ENCODE results near the gene DCAF5. TPM values are rescaled to one million over a fixed set of nuclear protein-coding genes. Genes with fewer than 3 reads are reported as not detected.

DCAF5 gene
- total and polyA plus RNA-seq, 2 donors (not counting 1 experiment from before 2014, with no cell fraction given) = 62.2 to 65.5 TPM

GRCh38 chr14:69054030-69054429 lies 98.9 kb downstream of the DCAF5 start:
- ATAC-seq (ENCODE audit: low read depth) (no peak), DNase-seq (no peak)
- Histone ChIP-seq H3K79me2 (ENCODE audit: control insufficient read depth, insufficient read depth, low read length) (no peaks in the 10 kb centered on the region), H4K20me1 (ENCODE audit: control insufficient read depth, insufficient read depth, low read length, poor library complexity, severe bottlenecking) (peaks cover 5% of the 10 kb centered on the region), H3K4me2 (replicated peaks; ENCODE audit: low read depth, low read length, poor library complexity, severe bottlenecking) (no peak overlapping the region), H3K27ac (ENCODE audit: low read length in 2 of 2) (no peak overlapping the region), H2AFZ (ENCODE audit: insufficient read depth, low read depth, low read length, poor library complexity, severe bottlenecking) (no peak overlapping the region), H3K9ac (ENCODE audit: low read length) (no peak overlapping the region), H3K36me3 (replicated peaks in 1 of 2; ENCODE audit: control extremely low read depth in 1 of 2, control insufficient read depth in 1 of 2, extremely low read depth in 1 of 2, insufficient read depth in 2 of 2, low read length in 1 of 2) (peaks cover 0 to 59% of the 10 kb centered on the region in 2 experiments), H3K27me3 (replicated peaks in 1 of 4; ENCODE audit: control extremely low read depth in 1 of 4, control insufficient read depth in 3 of 4, insufficient read depth in 4 of 4, low read length in 3 of 4) (no peaks in the 10 kb centered on the region), H3K9me3 (ENCODE audit: control extremely low read depth in 1 of 3, control insufficient read depth in 2 of 3, insufficient read depth in 1 of 3, low read length in 2 of 3) (no peaks in the 10 kb centered on the region), H3K4me3 (ENCODE audit: control extremely low read depth in 1 of 5, extremely low read depth in 1 of 5, insufficient read depth in 1 of 5, low read depth in 2 of 5, low read length in 4 of 5) (no peak overlapping the region), H3K4me1 (ENCODE audit: control insufficient read depth in 2 of 2, insufficient read depth in 2 of 2, low read length in 2 of 2) (peaks cover 0 to 3% of the 10 kb centered on the region in 2 donors)
- WGBS (ENCODE audit: insufficient coverage) = 94% methylated on average over 11 of the region's 11 CpGs
- ChIA-PET POLR2A (no interaction called here), CTCF (no interaction called here)
- H3K27me3 Mint-ChIP-seq = no peaks in the 10 kb centered on the region
- H3K4me1 Mint-ChIP-seq = peaks cover 13% of the 10 kb centered on the region
- no peak overlapping the region for H3K27ac Mint-ChIP-seq
- intact Hi-C loops (cut with micrococcal nuclease) = no loop called here
- no peak overlapping the region for H3K4me3 Mint-ChIP-seq
- TF ChIP-seq, protein P1, sequence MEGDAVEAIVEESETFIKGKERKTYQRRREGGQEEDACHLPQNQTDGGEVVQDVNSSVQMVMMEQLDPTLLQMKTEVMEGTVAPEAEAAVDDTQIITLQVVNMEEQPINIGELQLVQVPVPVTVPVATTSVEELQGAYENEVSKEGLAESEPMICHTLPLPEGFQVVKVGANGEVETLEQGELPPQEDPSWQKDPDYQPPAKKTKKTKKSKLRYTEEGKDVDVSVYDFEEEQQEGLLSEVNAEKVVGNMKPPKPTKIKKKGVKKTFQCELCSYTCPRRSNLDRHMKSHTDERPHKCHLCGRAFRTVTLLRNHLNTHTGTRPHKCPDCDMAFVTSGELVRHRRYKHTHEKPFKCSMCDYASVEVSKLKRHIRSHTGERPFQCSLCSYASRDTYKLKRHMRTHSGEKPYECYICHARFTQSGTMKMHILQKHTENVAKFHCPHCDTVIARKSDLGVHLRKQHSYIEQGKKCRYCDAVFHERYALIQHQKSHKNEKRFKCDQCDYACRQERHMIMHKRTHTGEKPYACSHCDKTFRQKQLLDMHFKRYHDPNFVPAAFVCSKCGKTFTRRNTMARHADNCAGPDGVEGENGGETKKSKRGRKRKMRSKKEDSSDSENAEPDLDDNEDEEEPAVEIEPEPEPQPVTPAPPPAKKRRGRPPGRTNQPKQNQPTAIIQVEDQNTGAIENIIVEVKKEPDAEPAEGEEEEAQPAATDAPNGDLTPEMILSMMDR (IDR thresholded peaks at IDR 0.05) = no peak
- TF ChIP-seq EZH2 (IDR thresholded peaks at IDR 0.05; ENCODE audit: borderline replicate concordance, insufficient read depth, low read depth, low read length, poor library complexity, severe bottlenecking) = no peak
- H3K9me3 Mint-ChIP-seq (ENCODE audit: insufficient read depth) = no peaks in the 10 kb centered on the region

DNA sequence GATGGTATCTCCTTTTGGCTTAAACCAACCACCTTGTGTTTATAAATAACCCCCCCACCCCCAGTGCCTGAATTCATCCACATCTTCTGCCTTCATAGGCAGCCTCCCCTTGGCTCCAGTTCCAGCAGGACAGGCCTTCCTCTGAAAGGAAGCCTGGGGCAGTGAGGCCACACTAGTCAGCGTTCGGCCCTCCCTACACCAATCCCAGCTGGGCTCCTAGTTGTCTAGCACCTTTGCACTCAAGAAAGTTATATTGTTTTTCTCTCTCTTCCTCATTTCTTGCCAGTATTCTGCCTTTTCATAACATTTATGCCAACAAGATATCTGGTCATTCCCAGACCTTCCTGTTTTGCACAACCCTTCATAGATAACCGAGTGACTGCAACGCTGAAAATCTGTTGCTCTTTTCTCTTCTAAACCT lies 100.7 kb downstream of the DCAF5 start:
- DNase-seq (no peak), ATAC-seq (ENCODE audit: low read depth) (no peak)
- Histone ChIP-seq H3K27ac (ENCODE audit: low read length in 2 of 2) (no peak overlapping the region), H3K4me3 (ENCODE audit: control extremely low read depth in 1 of 5, extremely low read depth in 1 of 5, insufficient read depth in 1 of 5, low read depth in 2 of 5, low read length in 4 of 5) (no peak overlapping the region), H3K36me3 (replicated peaks in 1 of 2; ENCODE audit: control extremely low read depth in 1 of 2, control insufficient read depth in 1 of 2, extremely low read depth in 1 of 2, insufficient read depth in 2 of 2, low read length in 1 of 2) (peaks cover 0 to 56% of the 10 kb centered on the region in 2 experiments), H3K9me3 (ENCODE audit: control extremely low read depth in 1 of 3, control insufficient read depth in 2 of 3, insufficient read depth in 1 of 3, low read length in 2 of 3) (no peaks in the 10 kb centered on the region), H3K9ac (ENCODE audit: low read length) (no peak overlapping the region), H4K20me1 (ENCODE audit: control insufficient read depth, insufficient read depth, low read length, poor library complexity, severe bottlenecking) (peaks cover 5% of the 10 kb centered on the region), H3K79me2 (ENCODE audit: control insufficient read depth, insufficient read depth, low read length) (no peaks in the 10 kb centered on the region), H2AFZ (ENCODE audit: insufficient read depth, low read depth, low read length, poor library complexity, severe bottlenecking) (no peak overlapping the region), H3K4me2 (replicated peaks; ENCODE audit: low read depth, low read length, poor library complexity, severe bottlenecking) (no peak overlapping the region), H3K27me3 (replicated peaks in 1 of 4; ENCODE audit: control extremely low read depth in 1 of 4, control insufficient read depth in 3 of 4, insufficient read depth in 4 of 4, low read length in 3 of 4) (no peaks in the 10 kb centered on the region), H3K4me1 (ENCODE audit: control insufficient read depth in 2 of 2, insufficient read depth in 2 of 2, low read length in 2 of 2) (peaks cover 0 to 3% of the 10 kb centered on the region in 2 donors)
- Mint-ChIP-seq H3K27ac (no peak overlapping the region), H3K4me3 (no peak overlapping the region), H3K9me3 (ENCODE audit: insufficient read depth) (no peaks in the 10 kb centered on the region), H3K27me3 (no peaks in the 10 kb centered on the region), H3K4me1 (peaks cover 13% of the 10 kb centered on the region)
- TF ChIP-seq EZH2 (IDR thresholded peaks at IDR 0.05; ENCODE audit: borderline replicate concordance, insufficient read depth, low read depth, low read length, poor library complexity, severe bottlenecking) = no peak
- TF ChIP-seq, protein P1 (IDR thresholded peaks at IDR 0.05) = no peak
- ChIA-PET POLR2A (no interaction called here), CTCF (no interaction called here)
- intact Hi-C loops (cut with micrococcal nuclease) = no loop called here
- 77% methylated on average over 2 of the region's 4 CpGs for WGBS (ENCODE audit: insufficient coverage)

All from B cell (primary cell).